ENCODE results near the gene C10orf71. TPM values are rescaled to one million over a fixed set of nuclear protein-coding genes. Genes with fewer than 3 reads are reported as not detected.

Gene C10orf71
- total and polyA plus RNA-seq, 2 of the 8 experiments (the other 6 are each of a cell fraction or from before 2014, with no cell fraction given) = not detected

DNA sequence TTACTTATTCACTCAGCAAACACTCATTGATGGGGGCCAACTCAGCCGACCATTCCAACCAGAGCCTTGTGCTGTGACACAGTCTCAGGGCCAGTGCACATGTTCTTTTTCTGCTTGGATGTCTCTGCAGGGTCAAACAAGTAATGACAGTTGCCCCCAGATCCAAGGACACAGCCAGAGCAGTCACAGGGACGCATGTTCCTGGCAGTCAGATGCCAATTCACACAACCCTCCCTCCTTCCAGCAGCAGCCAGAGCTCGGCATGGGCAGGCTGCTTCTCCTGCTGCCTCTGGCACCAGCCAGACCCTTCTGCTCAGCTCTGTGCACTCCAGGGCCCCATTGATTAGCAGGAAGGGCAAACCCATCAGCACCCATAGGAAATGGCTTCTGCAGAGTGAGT lies 76.6 kb downstream of the C10orf71 start:
- Histone ChIP-seq H2AFZ (ENCODE audit: low read length) (no peak overlapping the region), H4K8ac (ENCODE audit: extremely low read depth, insufficient read depth, low read length) (no peak overlapping the region), H3K79me2 (ENCODE audit: control insufficient read depth in 1 of 2, insufficient read depth in 2 of 2, low read length in 2 of 2) (no peaks in the 10 kb centered on the region), H4K5ac (ENCODE audit: insufficient read length, low read depth, low read length) (no peak overlapping the region), H2BK120ac (replicated peaks; ENCODE audit: low read depth, low read length) (no peak overlapping the region), H2AK5ac (ENCODE audit: low read depth, low read length) (no peak overlapping the region), H3K4me1 (replicated peaks in 1 of 4; ENCODE audit: control insufficient read depth in 3 of 4, insufficient read depth in 4 of 4, low read length in 3 of 4) (no peaks in the 10 kb centered on the region; a peak in 1 of 7 replicates), H3K79me1 (ENCODE audit: low read depth, low read length) (no peaks in the 10 kb centered on the region), H2BK20ac (ENCODE audit: low read length) (no peak overlapping the region), H2BK5ac (ENCODE audit: low read depth, low read length) (no peak overlapping the region), H3K4me2 (ENCODE audit: insufficient read depth in 1 of 2, low read depth in 2 of 2, low read length in 2 of 2) (no peak overlapping the region), H3K23me2 (ENCODE audit: low read depth, low read length) (no peaks in the 10 kb centered on the region), H2BK15ac (ENCODE audit: low read length) (no peak overlapping the region), H2BK12ac (ENCODE audit: low read depth, low read length) (no peak overlapping the region), H3K18ac (ENCODE audit: extremely low read depth, low read length) (no peak overlapping the region), H3K4ac (replicated peaks; ENCODE audit: insufficient read length, low read depth, low read length) (no peak overlapping the region), H3K56ac (replicated peaks; ENCODE audit: insufficient read length, low read depth, low read length) (no peak overlapping the region), H3K9me3 (ENCODE audit: insufficient read depth in 2 of 2, low read depth in 1 of 2, low read length in 1 of 2) (no peaks in the 10 kb centered on the region), H3K14ac (ENCODE audit: insufficient read length) (no peak overlapping the region), H3K23ac (ENCODE audit: insufficient read length) (no peak overlapping the region), H4K20me1 (replicated peaks in 1 of 2; ENCODE audit: control insufficient read depth in 1 of 2, insufficient read depth in 2 of 2, low read length in 2 of 2) (no peaks in the 10 kb centered on the region), H3K27ac (ENCODE audit: low read depth, low read length) (no peak overlapping the region), H3K4me3 (ENCODE audit: extremely low read depth in 1 of 4, insufficient read depth in 2 of 4, low read depth in 3 of 4, low read length in 4 of 4) (no peak overlapping the region), H3K36me3 (ENCODE audit: control insufficient read depth in 2 of 4, insufficient read depth in 4 of 4, low read length in 3 of 4) (no peaks in the 10 kb centered on the region), H4K91ac (replicated peaks; ENCODE audit: insufficient read length, low read length) (no peak overlapping the region), H3K9ac (replicated peaks in 1 of 4; ENCODE audit: extremely low read depth in 1 of 4, low read depth in 3 of 4, low read length in 3 of 4) (no peak overlapping the region), H3K27me3 (replicated peaks in 1 of 4; ENCODE audit: control insufficient read depth in 3 of 4, extremely low read depth in 1 of 4, insufficient read depth in 3 of 4, low read length in 3 of 4) (no peaks in the 10 kb centered on the region; a peak in 1 of 7 replicates)
- ChIA-PET CTCF (ENCODE audit: partially characterized antibody) (interaction anchor here (0.6 to 1.2 kb wide), 4 partner anchors 8 to 361 kb away, joined by 3 read pairs; no protein-coding TSS in a partner anchor), POLR2A (ENCODE audit: partially characterized antibody) (no interaction called here)
- FAIRE-seq = no peak
- DNase-seq (ENCODE audit: low read depth in 1 of 2, low spot score in 2 of 2) = no peak
- WGBS, 2 experiments (ENCODE audit: extremely low coverage in 1 of 2, insufficient coverage in 1 of 2, insufficient read length in 1 of 2, insufficient replicate concordance in 2 of 2, low coverage in 1 of 2, low lambda C conversion rate in 2 of 2, missing lambda C conversion rate in 1 of 2) = 86% methylated on average over 3 of the region's 3 CpGs; no CpG with 5 or more reads in 1 of the 2 experiments
- no peak for TF ChIP-seq TBP (IDR thresholded peaks at IDR 0.05; ENCODE audit: low read depth, low read length)
- no peak for TF ChIP-seq GABPA (IDR thresholded peaks at IDR 0.05; ENCODE audit: borderline replicate concordance, insufficient read depth, low read length)
- TF ChIP-seq POU5F1 (IDR thresholded peaks at IDR 0.05; ENCODE audit: low read depth, low read length) = no peak
- TF ChIP-seq NANOG (IDR thresholded peaks at IDR 0.05; ENCODE audit: insufficient read depth, low read depth, low read length, poor library complexity, severe bottlenecking) = no peak
- TF ChIP-seq POLR2A (IDR thresholded peaks at IDR 0.05; ENCODE audit: control extremely low read depth in 1 of 2, low read depth in 2 of 2, low read length in 2 of 2) = no peak
- TF ChIP-seq BCL11A (IDR thresholded peaks at IDR 0.05; ENCODE audit: low read depth in 2 of 2, low read length in 2 of 2) = no peak
- no peak for TF ChIP-seq RNF2 (IDR thresholded peaks at IDR 0.05; ENCODE audit: borderline replicate concordance, low read depth, low read length, missing control alignments, poor library complexity, severe bottlenecking)
